ENCODE results near the gene EYA2. TPM values are rescaled to one million over a fixed set of nuclear protein-coding genes. Genes with fewer than 3 reads are reported as not detected.
A peak's percentile ranks its signal among the peaks of the same experiment; 100 is the strongest.

Gene EYA2
- total RNA-seq, 1 experiment from 2014 or later: 0.74 TPM

DNA sequence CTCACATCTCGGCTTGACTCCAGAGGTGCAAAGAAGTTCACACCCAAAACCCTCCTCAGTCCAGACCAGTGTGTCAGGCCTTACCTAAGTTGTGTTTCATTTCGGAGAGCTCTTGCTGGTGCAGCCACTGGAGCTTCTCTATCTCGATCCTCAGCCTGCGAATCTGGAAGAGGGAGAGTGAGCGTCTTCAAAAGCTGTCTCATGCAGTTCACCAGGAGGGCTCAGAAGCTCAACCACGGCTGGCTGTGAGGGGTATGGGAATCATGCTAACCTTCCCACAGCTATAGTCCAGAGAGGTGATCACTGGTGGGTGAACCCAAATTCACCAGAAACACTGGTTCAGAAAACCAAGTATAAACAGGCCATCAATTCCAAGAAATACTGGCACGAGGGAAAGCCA lies 332.5 kb downstream of the EYA2 start:
- H3K18ac ChIP-seq (ENCODE audit: insufficient read length, low read depth, low read length): no peak overlapping the region
- H4K8ac ChIP-seq (replicated peaks; ENCODE audit: insufficient read length, low read depth, low read length): no peak overlapping the region
- H2AK5ac ChIP-seq (ENCODE audit: insufficient read length, low read length): no peak overlapping the region
- H3K23me2 ChIP-seq (ENCODE audit: insufficient read length, low read depth, low read length, poor library complexity, severe bottlenecking): no peaks in the 10 kb centered on the region
- Mint-ChIP-seq H3K4me3 (no peak overlapping the region), H3K4me1 (peaks cover 4 to 16% of the 10 kb centered on the region in 2 experiments; a peak in 3 of 4 replicates), H3K9me3 (no peaks in the 10 kb centered on the region), H3K27me3 (ENCODE audit: low read depth) (no peaks in the 10 kb centered on the region; the same call in 1 of the 2 replicates), H3K27ac (peak overlapping the region in 1 of 3 experiments; percentile 70; a peak in 1 of 7 replicates), H3K36me3 (ENCODE audit: insufficient read depth in 1 of 3, low read depth in 3 of 3) (peaks cover 59 to 92% (median 87%) of the 10 kb centered on the region in 3 experiments)
- no peak overlapping the region for H3K4me2 ChIP-seq (ENCODE audit: insufficient read depth, insufficient read length, low read length)
- TF ChIP-seq, protein P1, sequence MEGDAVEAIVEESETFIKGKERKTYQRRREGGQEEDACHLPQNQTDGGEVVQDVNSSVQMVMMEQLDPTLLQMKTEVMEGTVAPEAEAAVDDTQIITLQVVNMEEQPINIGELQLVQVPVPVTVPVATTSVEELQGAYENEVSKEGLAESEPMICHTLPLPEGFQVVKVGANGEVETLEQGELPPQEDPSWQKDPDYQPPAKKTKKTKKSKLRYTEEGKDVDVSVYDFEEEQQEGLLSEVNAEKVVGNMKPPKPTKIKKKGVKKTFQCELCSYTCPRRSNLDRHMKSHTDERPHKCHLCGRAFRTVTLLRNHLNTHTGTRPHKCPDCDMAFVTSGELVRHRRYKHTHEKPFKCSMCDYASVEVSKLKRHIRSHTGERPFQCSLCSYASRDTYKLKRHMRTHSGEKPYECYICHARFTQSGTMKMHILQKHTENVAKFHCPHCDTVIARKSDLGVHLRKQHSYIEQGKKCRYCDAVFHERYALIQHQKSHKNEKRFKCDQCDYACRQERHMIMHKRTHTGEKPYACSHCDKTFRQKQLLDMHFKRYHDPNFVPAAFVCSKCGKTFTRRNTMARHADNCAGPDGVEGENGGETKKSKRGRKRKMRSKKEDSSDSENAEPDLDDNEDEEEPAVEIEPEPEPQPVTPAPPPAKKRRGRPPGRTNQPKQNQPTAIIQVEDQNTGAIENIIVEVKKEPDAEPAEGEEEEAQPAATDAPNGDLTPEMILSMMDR (conservative IDR thresholded peaks at IDR 0.05): no peak
- no peaks in the 10 kb centered on the region for H3K79me2 ChIP-seq (ENCODE audit: insufficient read depth, low read length)
- H3T11ph ChIP-seq (ENCODE audit: low read length): no peak overlapping the region
- no peak overlapping the region for H2BK15ac ChIP-seq (ENCODE audit: low read depth, low read length)
- no peak overlapping the region for H2AFZ ChIP-seq (ENCODE audit: low read length)
- H2BK12ac ChIP-seq (ENCODE audit: insufficient read length, low read depth, low read length): no peak overlapping the region
- no peaks in the 10 kb centered on the region for H3K4me1 ChIP-seq (ENCODE audit: insufficient read depth, low read length)
- no peak overlapping the region for H2BK5ac ChIP-seq (ENCODE audit: insufficient read length, low read length)
- no peak overlapping the region for H3K4ac ChIP-seq (ENCODE audit: low read depth, low read length)
- no peak overlapping the region for H3K27ac ChIP-seq (ENCODE audit: insufficient read length, low read depth, low read length)
- no peaks in the 10 kb centered on the region for H3K9me3 ChIP-seq (ENCODE audit: control insufficient read depth, low read depth, low read length)
- no peak overlapping the region for H2BK20ac ChIP-seq (ENCODE audit: low read depth, low read length, poor library complexity, severe bottlenecking)
- no peak overlapping the region; the same call in 1 of the 2 replicates for H3K14ac ChIP-seq (ENCODE audit: insufficient read depth, low read length)
- H2BK120ac ChIP-seq (ENCODE audit: low read depth, low read length, poor library complexity, severe bottlenecking): no peak overlapping the region
- no peak overlapping the region for H3K9ac ChIP-seq (ENCODE audit: extremely low read depth, insufficient read length, low read length)
- H3K27me3 ChIP-seq (ENCODE audit: insufficient read depth, low read length): no peaks in the 10 kb centered on the region
- no peaks in the 10 kb centered on the region for H4K20me1 ChIP-seq (ENCODE audit: control insufficient read depth, insufficient read depth, insufficient read length)
- H4K5ac ChIP-seq (ENCODE audit: insufficient read length, low read depth, low read length): no peak overlapping the region
- H4K91ac ChIP-seq (ENCODE audit: insufficient read length, low read depth, low read length): no peak overlapping the region
- H3K56ac ChIP-seq (ENCODE audit: insufficient read length, low read depth, low read length): no peak overlapping the region
- no CpG with 5 or more reads among the region's 7 CpGs for WGBS (ENCODE audit: extremely low coverage, insufficient read length, low lambda C conversion rate)
- no peak for DNase-seq
- H3K79me1 ChIP-seq (ENCODE audit: insufficient read depth, low read depth, low read length, poor library complexity, severe bottlenecking): no peaks in the 10 kb centered on the region
- no peak overlapping the region for H3K23ac ChIP-seq (ENCODE audit: insufficient read length, low read depth, low read length)
